Hepatocyte (in vitro differentiated cells): ENCODE results near the gene RDH5. TPM values are rescaled to one million over a fixed set of nuclear protein-coding genes. Genes with fewer than 3 reads are reported as not detected.

ENCODE experiments used
- DNase-seq: peaks from one replicate; pipeline ENCODE4 v3.0.0-alpha.2; 2016; ENCODE audit warnings: low spot score
- H2AFZ ChIP-seq: fragments of 200-600 bp; sonication (generic); 2 replicates; pipeline ENCODE4 v1.6.0; 2016; ENCODE audit warnings: antibody characterized with exemption, mild to moderate bottlenecking
- H3K27ac ChIP-seq: fragments of 200-600 bp; sonication (generic); 2 replicates; pipeline ENCODE4 v1.5.1; 2016; ENCODE audit warnings: mild to moderate bottlenecking
- H3K27me3 ChIP-seq: fragments of 200-600 bp; sonication (generic); 2 replicates; pipeline ENCODE4 v1.6.1; 2016
- H3K36me3 ChIP-seq: fragments of 200-600 bp; sonication (generic); replicated peaks from 2 replicates; pipeline ENCODE4 v1.5.1; 2016; ENCODE audit warnings: low read depth; ENCODE audit not compliant: insufficient read depth
- H3K4me1 ChIP-seq: fragments of 200-600 bp; sonication (generic); 2 replicates; pipeline ENCODE4 v1.5.1; 2016; ENCODE audit warnings: mild to moderate bottlenecking, moderate library complexity; ENCODE audit not compliant: insufficient read depth
- H3K4me2 ChIP-seq: fragments of 200-600 bp; sonication (generic); 2 replicates; pipeline ENCODE4 v1.6.0; 2016
- H3K4me3 ChIP-seq: fragments of 200-600 bp; sonication (generic); 2 replicates; pipeline ENCODE4 v1.5.1; 2016; ENCODE audit warnings: mild to moderate bottlenecking
- H3K79me2 ChIP-seq: fragments of 200-600 bp; sonication (generic); 2 replicates; pipeline ENCODE4 v1.6.0; 2017; ENCODE audit warnings: mild to moderate bottlenecking
- H3K9me2 ChIP-seq: fragments of 200-600 bp; sonication (generic); replicated peaks from 2 replicates; pipeline ENCODE4 v1.6.0; 2017; ENCODE audit warnings: mild to moderate bottlenecking; ENCODE audit not compliant: insufficient read depth
- H3K9me3 ChIP-seq: fragments of 200-600 bp; sonication (generic); 2 replicates; pipeline ENCODE4 v1.5.1; 2016; ENCODE audit warnings: low read depth, mild to moderate bottlenecking
- H4K20me1 ChIP-seq: fragments of 200-600 bp; sonication (generic); 2 replicates; pipeline ENCODE4 v1.6.0; 2016; ENCODE audit warnings: mild to moderate bottlenecking; ENCODE audit not compliant: insufficient read depth, poor library complexity, severe bottlenecking
- EZH2 ChIP-seq: fragments of 200-600 bp; sonication (generic); IDR thresholded peaks from 2 replicates; pipeline ENCODE4 v1.6.1; 2016; ENCODE audit warnings: antibody characterized with exemption, mild to moderate bottlenecking, borderline replicate concordance
- EZH2phosphoT487 ChIP-seq: fragments of 200-600 bp; sonication (generic); IDR thresholded peaks from one replicate; pipeline ENCODE4 v1.6.1; 2018; ENCODE audit warnings: antibody characterized with exemption, mild to moderate bottlenecking, low read depth, moderate library complexity; ENCODE audit not compliant: unreplicated experiment, severe bottlenecking
- WGBS: methylation state at CpG from one replicate; pipeline ENCODE4 v1.1.6; 2016; ENCODE audit warnings: low lambda C conversion rate; ENCODE audit errors: missing lambda C conversion rate; 5-methylcytosine and 5-hydroxymethylcytosine counted together
- polyA plus RNA-seq: library from polyadenylated mRNA; unstranded; fragments of >200 nt; fragmentation: Nextera tagmentation; extraction: Ambion mirVana; gene quantifications from 2 replicates; pipeline ENCODE4 v1.2.1, GENCODE V29; 2016
- total RNA-seq: library from RNA; depleted of rRNA; stranded (reverse); fragments of >200 nt; gene quantifications from 2 replicates; pipeline ENCODE4 v1.2.3, GENCODE V29; 2014
- TF ChIP-seq, protein P1 (sequence below): fragments of 200-600 bp; sonication (generic); IDR thresholded peaks from 2 replicates; pipeline ENCODE4 v1.5.1; 2016; ENCODE audit warnings: antibody characterized with exemption, mild to moderate bottlenecking; ENCODE audit not compliant: poor library complexity

Gene RDH5
- total and polyA plus RNA-seq, 2 experiments from 2014 or later, result 36.2 to 43.7 TPM

DNA sequence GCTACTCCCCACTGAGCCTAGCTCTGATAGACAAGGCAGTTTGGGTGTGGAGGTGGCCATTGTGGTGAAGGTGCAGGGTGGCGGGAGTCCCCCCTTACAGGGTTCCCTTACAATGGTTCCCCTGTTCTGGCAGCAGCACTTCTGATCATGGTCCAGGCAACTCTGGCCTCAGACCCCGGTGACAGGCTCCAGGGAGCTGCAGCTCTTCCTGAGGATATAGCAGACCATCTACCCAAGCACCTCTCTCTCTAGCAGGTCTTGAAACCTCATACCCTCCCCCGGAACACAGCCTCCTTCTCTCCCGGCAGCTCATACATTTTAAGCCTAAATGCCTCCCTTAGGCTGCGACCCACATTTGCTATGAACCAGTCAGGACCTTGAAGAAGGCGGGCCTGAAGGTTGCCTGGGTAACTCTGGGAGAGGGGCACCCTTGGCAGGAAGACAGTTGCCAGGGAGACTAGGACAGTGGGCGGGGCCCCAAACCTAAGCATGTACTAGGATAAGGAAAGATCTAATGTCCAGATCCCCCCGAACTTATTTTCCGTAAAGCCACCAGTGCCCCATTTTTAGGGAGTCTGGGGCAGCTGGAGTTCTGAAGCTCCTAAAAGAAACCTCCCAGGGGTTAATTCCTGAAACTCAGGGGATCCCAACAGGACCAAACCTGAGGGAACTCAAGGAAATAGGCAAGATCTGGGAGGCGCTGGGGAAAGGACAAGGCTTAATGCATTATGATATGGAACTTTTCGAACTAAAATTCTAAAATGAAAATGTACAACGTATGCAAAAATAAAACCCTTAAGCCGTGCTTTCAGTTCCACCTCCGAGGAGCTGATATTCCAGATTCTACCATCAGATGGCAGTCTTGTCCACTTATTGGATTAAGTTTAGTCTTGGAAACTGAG, 18.2 kb downstream of the RDH5 start:
- 2% methylated on average over 14 of the region's 14 CpGs for WGBS
- H3K36me3 ChIP-seq, result no peaks in the 10 kb centered on the region

DNA sequence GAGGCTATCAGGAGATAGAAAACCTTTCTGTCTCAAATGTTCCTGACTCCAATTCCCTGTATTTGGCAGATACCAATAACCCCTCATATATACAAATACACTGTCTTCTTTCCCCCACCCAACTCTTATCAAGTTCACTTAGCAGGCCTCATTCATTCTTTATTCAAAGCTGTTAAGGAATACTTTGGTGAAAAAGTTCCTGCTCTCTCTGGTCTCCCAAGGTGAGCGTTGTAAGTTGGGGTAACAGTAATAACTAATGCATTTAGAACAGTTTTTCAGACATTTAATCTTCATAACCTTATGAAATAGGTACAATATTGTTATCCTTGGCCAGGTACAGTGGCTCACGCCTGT, 18.8 kb downstream of the RDH5 start:
- no peak overlapping the region for H3K27ac ChIP-seq
- H3K4me3 ChIP-seq, result no peak overlapping the region

More for the DNA sequence above, 18.2 kb downstream of the RDH5 start:
- TF ChIP-seq EZH2 (no peak), EZH2phosphoT487 (no peak)
- TF ChIP-seq, protein P1, sequence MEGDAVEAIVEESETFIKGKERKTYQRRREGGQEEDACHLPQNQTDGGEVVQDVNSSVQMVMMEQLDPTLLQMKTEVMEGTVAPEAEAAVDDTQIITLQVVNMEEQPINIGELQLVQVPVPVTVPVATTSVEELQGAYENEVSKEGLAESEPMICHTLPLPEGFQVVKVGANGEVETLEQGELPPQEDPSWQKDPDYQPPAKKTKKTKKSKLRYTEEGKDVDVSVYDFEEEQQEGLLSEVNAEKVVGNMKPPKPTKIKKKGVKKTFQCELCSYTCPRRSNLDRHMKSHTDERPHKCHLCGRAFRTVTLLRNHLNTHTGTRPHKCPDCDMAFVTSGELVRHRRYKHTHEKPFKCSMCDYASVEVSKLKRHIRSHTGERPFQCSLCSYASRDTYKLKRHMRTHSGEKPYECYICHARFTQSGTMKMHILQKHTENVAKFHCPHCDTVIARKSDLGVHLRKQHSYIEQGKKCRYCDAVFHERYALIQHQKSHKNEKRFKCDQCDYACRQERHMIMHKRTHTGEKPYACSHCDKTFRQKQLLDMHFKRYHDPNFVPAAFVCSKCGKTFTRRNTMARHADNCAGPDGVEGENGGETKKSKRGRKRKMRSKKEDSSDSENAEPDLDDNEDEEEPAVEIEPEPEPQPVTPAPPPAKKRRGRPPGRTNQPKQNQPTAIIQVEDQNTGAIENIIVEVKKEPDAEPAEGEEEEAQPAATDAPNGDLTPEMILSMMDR, result peak; percentile 94
- peak overlapping the region; percentile 81 for H3K4me2 ChIP-seq
- H3K9me2 ChIP-seq, result no peaks in the 10 kb centered on the region
- H3K4me3 ChIP-seq, result peak overlapping the region; percentile 56
- peak; percentile 90 for DNase-seq
- no peaks in the 10 kb centered on the region for H3K9me3 ChIP-seq
- no peaks in the 10 kb centered on the region for H4K20me1 ChIP-seq
- no peaks in the 10 kb centered on the region for H3K27me3 ChIP-seq
- peak overlapping the region; percentile 82 for H3K27ac ChIP-seq
- peak overlapping the region; percentile 66 for H2AFZ ChIP-seq
- H3K4me1 ChIP-seq, result peaks cover 10% of the 10 kb centered on the region
- no peaks in the 10 kb centered on the region for H3K79me2 ChIP-seq

DNA sequence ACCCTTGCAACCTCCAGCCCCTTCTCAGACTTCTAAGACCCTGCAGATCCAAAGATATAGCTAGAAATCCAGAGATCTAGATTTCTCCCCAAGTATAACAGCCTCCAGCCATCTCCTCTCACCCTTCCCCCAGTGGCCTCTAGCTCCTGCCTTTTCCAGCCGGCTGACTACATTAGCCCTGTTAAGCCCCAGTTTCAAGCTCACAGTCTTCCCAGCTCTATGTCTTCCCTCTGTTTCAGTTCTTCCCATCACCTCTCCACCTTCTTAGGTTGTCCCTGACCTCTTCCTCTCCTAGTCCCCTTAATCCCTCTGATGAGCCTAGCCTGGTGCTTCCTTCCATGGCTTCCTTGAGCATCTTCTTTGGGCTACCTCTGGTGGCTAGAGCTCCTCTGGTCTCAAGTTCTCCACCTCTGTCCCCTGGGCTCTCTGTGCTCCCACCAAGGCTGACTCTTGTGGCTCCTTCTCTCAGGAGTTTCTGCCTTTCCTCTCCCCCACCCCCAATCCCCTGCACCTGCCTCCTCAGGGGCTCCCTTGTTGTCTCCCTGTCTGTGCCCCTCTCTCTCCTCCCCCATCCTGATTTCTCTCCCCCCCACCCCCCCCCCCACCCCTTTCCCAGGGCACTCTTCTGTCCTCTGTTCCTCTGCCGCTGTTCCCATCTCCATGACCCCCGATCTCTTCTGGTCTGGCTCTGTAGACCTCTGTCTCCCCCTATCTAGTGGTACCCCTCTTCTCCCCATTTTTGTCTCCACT, 21.9 kb downstream of the RDH5 start:
- H3K9me3 ChIP-seq, result no peaks in the 10 kb centered on the region
- no peaks in the 10 kb centered on the region for H3K9me2 ChIP-seq
- no peaks in the 10 kb centered on the region for H4K20me1 ChIP-seq
- H3K4me2 ChIP-seq, result peak overlapping the region; percentile 78
- TF ChIP-seq EZH2 (no peak), EZH2phosphoT487 (no peak)
- TF ChIP-seq, protein P1, result no peak
- H2AFZ ChIP-seq, result peak overlapping the region; percentile 71
- WGBS, result 48% methylated on average over 3 of the region's 3 CpGs
- H3K79me2 ChIP-seq, result peaks cover 12% of the 10 kb centered on the region
- H3K27me3 ChIP-seq, result no peaks in the 10 kb centered on the region
- peaks cover 28% of the 10 kb centered on the region for H3K4me1 ChIP-seq
- H3K4me3 ChIP-seq, result peak overlapping the region; percentile 34
- no peak for DNase-seq
- no peaks in the 10 kb centered on the region for H3K36me3 ChIP-seq
- H3K27ac ChIP-seq, result peak overlapping the region; percentile 88

More for the DNA sequence above, 18.8 kb downstream of the RDH5 start:
- peaks cover 1% of the 10 kb centered on the region for H3K79me2 ChIP-seq
- no peak overlapping the region for H2AFZ ChIP-seq
- H3K9me3 ChIP-seq, result no peaks in the 10 kb centered on the region
- H3K4me2 ChIP-seq, result no peak overlapping the region
- 79% methylated on average over 2 of the region's 2 CpGs for WGBS
- no peaks in the 10 kb centered on the region for H3K9me2 ChIP-seq
- no peaks in the 10 kb centered on the region for H3K36me3 ChIP-seq
- no peaks in the 10 kb centered on the region for H3K27me3 ChIP-seq
- TF ChIP-seq, protein P1, result no peak
- TF ChIP-seq EZH2phosphoT487, result no peak
- no peak for TF ChIP-seq EZH2
- no peaks in the 10 kb centered on the region for H4K20me1 ChIP-seq
- DNase-seq, result no peak
- H3K4me1 ChIP-seq, result peaks cover 11% of the 10 kb centered on the region
